Measurements from ENCODE around the gene TRAK1. TPM values are rescaled to one million over a fixed set of nuclear protein-coding genes. Genes with fewer than 3 reads are reported as not detected.
A peak's percentile ranks its signal among the peaks of the same experiment; 100 is the strongest.

Gene TRAK1
- total and polyA plus RNA-seq, 5 donors = 91.7 to 249 (median 223) TPM

GRCh38 chr3:42052484-42053351, 38.4 kb upstream of the TRAK1 start:
- no peaks in the 10 kb centered on the region for H3K9me3 ChIP-seq (ENCODE audit: control insufficient read depth, low read length)
- WGBS = 23% methylated on average over 10 of the region's 10 CpGs
- H3K4me1 ChIP-seq (ENCODE audit: control insufficient read depth, insufficient read depth, low read length) = peaks cover 41% of the 10 kb centered on the region
- intact Hi-C loops (cut with DNase I) = no loop called here
- peak overlapping the region; percentile 90 for H3K27ac ChIP-seq (ENCODE audit: low read length)
- H3K27me3 ChIP-seq (ENCODE audit: control insufficient read depth, insufficient read depth) = no peaks in the 10 kb centered on the region
- DNase-seq (no peak), ATAC-seq (peak; percentile 55 to 67)
- no peak overlapping the region for H3K4me3 ChIP-seq (ENCODE audit: low read length)

- Histone ChIP-seq H3K4me1 (ENCODE audit: control insufficient read depth, insufficient read depth, low read length) (peaks cover 41% of the 10 kb centered on the region), H3K27ac (ENCODE audit: low read length) (peak overlapping the region; percentile 62), H3K9me3 (ENCODE audit: control insufficient read depth, low read length) (no peaks in the 10 kb centered on the region), H3K4me3 (ENCODE audit: low read length) (no peak overlapping the region), H3K27me3 (ENCODE audit: control insufficient read depth, insufficient read depth) (no peaks in the 10 kb centered on the region)
- intact Hi-C loops (cut with DNase I) = no loop called here
- ATAC-seq = peak; percentile 30 to 53
- peak in 2 of 3 donors; percentile 39 to 78 for DNase-seq
- WGBS = 71% methylated on average over 7 of the region's 7 CpGs
These were observed 37.7 kb upstream of the TRAK1 start for GRCh38 chr3:42053476-42053875.

- no peak overlapping the region for H3K4me3 ChIP-seq (ENCODE audit: low read length)
- no peak overlapping the region for H3K27ac ChIP-seq (ENCODE audit: low read length)
- DNase-seq (no peak), ATAC-seq (no peak)
- intact Hi-C loops (cut with DNase I) = no loop called here
- no peaks in the 10 kb centered on the region for H3K9me3 ChIP-seq (ENCODE audit: control insufficient read depth, low read length)
- 89% methylated on average over 3 of the region's 3 CpGs for WGBS
- peaks cover 31% of the 10 kb centered on the region for H3K4me1 ChIP-seq (ENCODE audit: control insufficient read depth, insufficient read depth, low read length)
- no peaks in the 10 kb centered on the region for H3K27me3 ChIP-seq (ENCODE audit: control insufficient read depth, insufficient read depth)
These were observed 35.9 kb upstream of the TRAK1 start for GRCh38 chr3:42055291-42055690.

GRCh38 chr3:42056840-42057239, 34.3 kb upstream of the TRAK1 start:
- WGBS = 53% methylated on average over 2 of the region's 2 CpGs
- H3K4me3 ChIP-seq (ENCODE audit: low read length) = no peak overlapping the region
- H3K9me3 ChIP-seq (ENCODE audit: control insufficient read depth, low read length) = no peaks in the 10 kb centered on the region
- H3K27ac ChIP-seq (ENCODE audit: low read length) = peak overlapping the region; percentile 26
- DNase-seq (peak in 1 of 3 donors; percentile 22), ATAC-seq (no peak)
- no peaks in the 10 kb centered on the region for H3K27me3 ChIP-seq (ENCODE audit: control insufficient read depth, insufficient read depth)
- intact Hi-C loops (cut with DNase I) = no loop called here
- peaks cover 26% of the 10 kb centered on the region for H3K4me1 ChIP-seq (ENCODE audit: control insufficient read depth, insufficient read depth, low read length)

- intact Hi-C loops (cut with DNase I) = no loop called here
- DNase-seq (peak in 1 of 3 donors; percentile 18), ATAC-seq (no peak)
- Histone ChIP-seq H3K27me3 (ENCODE audit: control insufficient read depth, insufficient read depth) (no peaks in the 10 kb centered on the region), H3K9me3 (ENCODE audit: control insufficient read depth, low read length) (no peaks in the 10 kb centered on the region), H3K4me1 (ENCODE audit: control insufficient read depth, insufficient read depth, low read length) (peaks cover 20% of the 10 kb centered on the region), H3K27ac (ENCODE audit: low read length) (peak overlapping the region; percentile 26), H3K4me3 (ENCODE audit: low read length) (no peak overlapping the region)
- WGBS = 74% methylated on average over 7 of the region's 7 CpGs
These were observed 33.5 kb upstream of the TRAK1 start for GRCh38 chr3:42057561-42058211.

GRCh38 chr3:42061025-42061712, 30.0 kb upstream of the TRAK1 start:
- Histone ChIP-seq H3K4me3 (ENCODE audit: low read length) (no peak overlapping the region), H3K4me1 (ENCODE audit: control insufficient read depth, insufficient read depth, low read length) (peaks cover 12% of the 10 kb centered on the region), H3K9me3 (ENCODE audit: control insufficient read depth, low read length) (no peaks in the 10 kb centered on the region), H3K27ac (ENCODE audit: low read length) (peak overlapping the region; percentile 95), H3K27me3 (ENCODE audit: control insufficient read depth, insufficient read depth) (no peaks in the 10 kb centered on the region)
- ATAC-seq (peak; percentile 56 to 79), DNase-seq (peak in 2 of 3 donors; percentile 71 to 76)
- intact Hi-C loops (cut with DNase I) = loop anchor here in 1 of 4 donors (5.0 kb wide), 1 partner anchor 39 kb away; no protein-coding TSS in a partner anchor
- 24% methylated on average over 7 of the region's 7 CpGs for WGBS

- Histone ChIP-seq H3K4me3 (ENCODE audit: low read length) (no peak overlapping the region), H3K4me1 (ENCODE audit: control insufficient read depth, insufficient read depth, low read length) (peaks cover 18% of the 10 kb centered on the region), H3K27me3 (ENCODE audit: control insufficient read depth, insufficient read depth) (no peaks in the 10 kb centered on the region), H3K27ac (ENCODE audit: low read length) (peak overlapping the region; percentile 97), H3K9me3 (ENCODE audit: control insufficient read depth, low read length) (no peaks in the 10 kb centered on the region)
- ATAC-seq = peak; percentile 94 to 95
- DNase-seq = peak; percentile 87 to 91 (median 88)
- intact Hi-C loops (cut with DNase I) = loop anchor here in 1 of 4 donors (5.0 kb wide), 1 partner anchor 40 kb away; no protein-coding TSS in a partner anchor
- WGBS = 9% methylated on average over 6 of the region's 6 CpGs
These were observed 29.3 kb upstream of the TRAK1 start for GRCh38 chr3:42061713-42062380.

GRCh38 chr3:42062464-42062863, 28.7 kb upstream of the TRAK1 start:
- Histone ChIP-seq H3K9me3 (ENCODE audit: control insufficient read depth, low read length) (no peaks in the 10 kb centered on the region), H3K27ac (ENCODE audit: low read length) (peak overlapping the region; percentile 94), H3K4me3 (ENCODE audit: low read length) (no peak overlapping the region), H3K27me3 (ENCODE audit: control insufficient read depth, insufficient read depth) (no peaks in the 10 kb centered on the region), H3K4me1 (ENCODE audit: control insufficient read depth, insufficient read depth, low read length) (peaks cover 15% of the 10 kb centered on the region)
- intact Hi-C loops (cut with DNase I) = loop anchor here in 1 of 4 donors (5.0 kb wide), 1 partner anchor 40 kb away; no protein-coding TSS in a partner anchor
- 93% methylated on average over 1 of the region's 1 CpG for WGBS
- no peak for ATAC-seq
- no peak for DNase-seq

- H3K27me3 ChIP-seq (ENCODE audit: control insufficient read depth, insufficient read depth) = no peaks in the 10 kb centered on the region
- 77% methylated on average over 6 of the region's 6 CpGs for WGBS
- no peaks in the 10 kb centered on the region for H3K9me3 ChIP-seq (ENCODE audit: control insufficient read depth, low read length)
- no peak for DNase-seq
- peak overlapping the region; percentile 94 for H3K27ac ChIP-seq (ENCODE audit: low read length)
- ATAC-seq = no peak
- no peak overlapping the region for H3K4me3 ChIP-seq (ENCODE audit: low read length)
- intact Hi-C loops (cut with DNase I) = loop anchor here in 1 of 4 donors (5.0 kb wide), 1 partner anchor 42 kb away; no protein-coding TSS in a partner anchor
- H3K4me1 ChIP-seq (ENCODE audit: control insufficient read depth, insufficient read depth, low read length) = peaks cover 15% of the 10 kb centered on the region
These were observed 27.3 kb upstream of the TRAK1 start for GRCh38 chr3:42063888-42064287.

GRCh38 chr3:42066516-42067181, 24.5 kb upstream of the TRAK1 start:
- peak in 1 of 3 donors; percentile 68 for DNase-seq
- Histone ChIP-seq H3K9me3 (ENCODE audit: control insufficient read depth, low read length) (no peaks in the 10 kb centered on the region), H3K4me1 (ENCODE audit: control insufficient read depth, insufficient read depth, low read length) (peaks cover 25% of the 10 kb centered on the region), H3K27ac (ENCODE audit: low read length) (peak overlapping the region; percentile 87), H3K27me3 (ENCODE audit: control insufficient read depth, insufficient read depth) (no peaks in the 10 kb centered on the region), H3K4me3 (ENCODE audit: low read length) (no peak overlapping the region)
- intact Hi-C loops (cut with DNase I) = no loop called here
- WGBS = 28% methylated on average over 7 of the region's 7 CpGs
- ATAC-seq = peak; percentile 58 to 60

Measured in right cardiac atrium (tissue), 5 donors.